ENCODE results near the gene CCDC197.

- TF ChIP-seq EP300 (IDR thresholded peaks at IDR 0.05) (no peak), POLR2A (IDR thresholded peaks at IDR 0.05) (no peak), CTCF (IDR thresholded peaks at IDR 0.05) (no peak)
These were observed 34.8 kb downstream of the CCDC197 start for GRCh38 chr14:94031883-94032279.

Measured in stomach (tissue), 4 donors.